Measurements from ENCODE around the gene SLC7A6.

Gene SLC7A6

GRCh38 chr16:68292425-68292824 lies 28.1 kb downstream of the SLC7A6 start:
- no peak for TF ChIP-seq CTCF (conservative IDR thresholded peaks at IDR 0.05)
- no peak overlapping the region for H3K27ac ChIP-seq

GRCh38 chr16:68296291-68296690 lies 32.0 kb downstream of the SLC7A6 start:
- H3K27ac ChIP-seq: no peak overlapping the region
- no peak for TF ChIP-seq CTCF (conservative IDR thresholded peaks at IDR 0.05)

GRCh38 chr16:68296693-68297092 lies 32.4 kb downstream of the SLC7A6 start:
- no peak for TF ChIP-seq CTCF (conservative IDR thresholded peaks at IDR 0.05)

GRCh38 chr16:68297908-68298307 lies 33.6 kb downstream of the SLC7A6 start:
- TF ChIP-seq CTCF (conservative IDR thresholded peaks at IDR 0.05): no peak

More at GRCh38 chr16:68296693-68297092, 32.4 kb downstream of the SLC7A6 start:
- H3K27ac ChIP-seq: no peak overlapping the region

GRCh38 chr16:68298312-68298711 lies 34.0 kb downstream of the SLC7A6 start:
- no peak overlapping the region for H3K27ac ChIP-seq
- no peak for TF ChIP-seq CTCF (conservative IDR thresholded peaks at IDR 0.05)

More at GRCh38 chr16:68297908-68298307, 33.6 kb downstream of the SLC7A6 start:
- no peak overlapping the region for H3K27ac ChIP-seq

- TF ChIP-seq CTCF (conservative IDR thresholded peaks at IDR 0.05): no peak
- H3K27ac ChIP-seq: no peak overlapping the region
Measured at GRCh38 chr16:68298907-68299561, 34.7 kb downstream of the SLC7A6 start.

- TF ChIP-seq CTCF (conservative IDR thresholded peaks at IDR 0.05): no peak
- H3K27ac ChIP-seq: no peak overlapping the region
Measured at GRCh38 chr16:68299571-68300453, 35.5 kb downstream of the SLC7A6 start.
